ENCODE measurements around the gene MOBP. TPM values are rescaled to one million over a fixed set of nuclear protein-coding genes. Genes with fewer than 3 reads are reported as not detected.
"Not testable (repeated sequence)": the region's sequence is repeated elsewhere in the genome, so short reads cannot be mapped to it uniquely, and the experiment has no call there.

MOBP gene, protein sequence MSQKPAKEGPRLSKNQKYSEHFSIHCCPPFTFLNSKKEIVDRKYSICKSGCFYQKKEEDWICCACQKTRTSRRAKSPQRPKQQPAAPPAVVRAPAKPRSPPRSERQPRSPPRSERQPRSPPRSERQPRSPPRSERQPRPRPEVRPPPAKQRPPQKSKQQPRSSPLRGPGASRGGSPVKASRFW
- total RNA-seq (2014; rRNA removed; shearing (Covaris generic)), result not detected in 2 replicates

DNA sequence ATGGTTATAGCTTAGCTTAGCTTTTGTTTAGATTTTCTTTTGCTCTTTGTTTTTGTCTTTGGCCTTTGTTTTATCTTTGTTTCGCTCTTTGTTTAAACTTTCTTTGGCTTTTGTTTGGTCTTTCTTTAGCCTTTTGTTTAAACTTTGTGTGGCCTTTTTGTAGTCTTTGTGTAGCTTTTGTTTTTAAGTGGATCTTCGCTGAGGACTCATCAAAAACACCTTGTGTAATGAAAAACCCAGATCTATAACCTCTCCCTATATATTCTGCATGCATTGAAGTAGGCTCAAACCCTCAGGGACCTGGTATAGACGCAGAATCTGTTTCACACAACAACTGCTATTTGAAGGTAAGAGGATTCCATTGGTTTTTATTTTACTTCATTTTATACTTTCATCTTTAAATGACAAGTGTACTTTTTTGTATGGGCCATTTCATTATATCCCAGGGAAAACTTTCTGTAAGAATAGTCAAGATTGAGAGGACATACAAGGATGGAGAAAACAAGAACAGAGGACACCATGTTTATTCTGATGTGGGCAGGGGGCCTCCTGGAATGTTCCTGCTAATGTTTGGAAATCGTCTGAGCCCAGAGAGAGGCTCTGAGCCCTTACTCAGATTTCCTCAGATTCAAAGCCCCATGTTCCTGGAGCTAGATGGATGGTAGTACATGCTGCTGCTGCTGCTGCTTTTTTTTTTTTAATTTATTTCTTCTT, at the start of gene MOBP:
Gene MOBP, plus strand, starts transcription at position 287 of the 714 bp plus-strand sequence. CDS start 34,390 bp downstream, outside the sequence.
- in situ Hi-C loops (cut with HindIII; ENCODE audit: low sequenced_read_pairs), result no loop called here
- DNase-seq (ENCODE audit: low spot score), result no peak

DNA sequence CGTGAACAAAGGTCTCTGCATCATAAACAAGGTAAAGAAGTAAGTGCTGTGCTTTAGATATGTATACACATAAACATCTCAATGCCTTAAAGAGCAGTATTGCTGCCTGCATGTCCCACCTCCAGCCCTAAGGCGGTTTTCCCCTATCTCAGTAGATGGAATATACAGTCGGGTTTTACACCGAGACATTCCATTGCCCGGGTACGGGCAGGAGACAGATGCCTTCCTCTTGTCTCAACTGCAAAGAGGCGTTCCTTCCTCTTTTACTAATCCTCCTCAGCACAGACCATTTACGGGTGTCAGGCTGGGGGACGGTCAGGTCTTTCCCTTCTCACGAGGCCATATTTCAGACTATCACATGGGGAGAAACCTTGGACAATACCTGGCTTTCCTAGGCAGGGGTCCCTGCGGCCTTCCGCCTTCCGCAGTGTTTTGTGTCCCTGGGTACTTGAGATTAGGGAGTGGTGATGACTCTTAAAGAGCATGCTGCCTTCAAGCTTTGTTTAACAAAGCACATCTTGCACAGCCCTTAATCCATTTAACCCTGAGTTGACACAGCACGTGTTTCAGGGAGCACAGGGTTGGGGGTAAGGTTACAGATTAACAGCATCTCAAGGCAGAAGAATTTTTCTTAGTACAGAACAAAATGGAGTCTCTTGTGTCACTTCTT, 48.8 kb upstream of the MOBP start:
- DNase-seq (ENCODE audit: low spot score); in situ Hi-C loops (cut with HindIII; ENCODE audit: low sequenced_read_pairs): not testable (repeated sequence)

GRCh38 chr3:39419742-39420315, 47.7 kb upstream of the MOBP start:
- in situ Hi-C loops (cut with HindIII; ENCODE audit: low sequenced_read_pairs), result no loop called here
- no peak for DNase-seq (ENCODE audit: low spot score)

- in situ Hi-C loops (cut with HindIII; ENCODE audit: low sequenced_read_pairs), result no loop called here
- DNase-seq (ENCODE audit: low spot score), result no peak
These were observed 46.9 kb upstream of the MOBP start for GRCh38 chr3:39420543-39420942.

- DNase-seq (ENCODE audit: low spot score), result no peak
- in situ Hi-C loops (cut with HindIII; ENCODE audit: low sequenced_read_pairs), result no loop called here
These were observed 44.0 kb upstream of the MOBP start for GRCh38 chr3:39423436-39423970.

DNA sequence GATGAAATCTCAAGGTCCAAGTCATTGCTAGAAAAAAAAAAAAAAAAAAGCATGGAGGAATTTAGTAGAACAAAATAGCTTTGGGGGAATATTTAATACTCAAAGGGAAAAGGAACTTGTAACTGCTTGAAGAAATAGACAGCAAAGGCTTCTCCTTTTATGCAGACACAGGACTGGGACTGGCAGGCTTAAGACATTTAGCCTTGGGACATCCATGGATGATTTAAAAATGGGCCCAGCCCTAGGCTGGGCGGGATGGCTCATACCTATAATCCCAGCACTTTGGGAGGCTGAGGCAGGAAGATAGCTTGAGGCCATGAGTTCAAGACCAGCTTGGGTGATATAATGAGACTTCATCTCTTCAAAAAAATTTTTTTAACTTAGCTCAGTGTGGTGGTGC, 41.2 kb upstream of the MOBP start:
- DNase-seq (ENCODE audit: low spot score), result no peak
- in situ Hi-C loops (cut with HindIII; ENCODE audit: low sequenced_read_pairs), result no loop called here

- in situ Hi-C loops (cut with HindIII; ENCODE audit: low sequenced_read_pairs), result no loop called here
- no peak for DNase-seq (ENCODE audit: low spot score)
These were observed 40.0 kb upstream of the MOBP start for GRCh38 chr3:39427506-39427905.

GRCh38 chr3:39428745-39429201, 38.7 kb upstream of the MOBP start:
- no peak for DNase-seq (ENCODE audit: low spot score)
- in situ Hi-C loops (cut with HindIII; ENCODE audit: low sequenced_read_pairs), result no loop called here

- no peak for DNase-seq (ENCODE audit: low spot score)
- in situ Hi-C loops (cut with HindIII; ENCODE audit: low sequenced_read_pairs), result no loop called here
These were observed 38.0 kb upstream of the MOBP start for GRCh38 chr3:39429466-39429865.

DNA sequence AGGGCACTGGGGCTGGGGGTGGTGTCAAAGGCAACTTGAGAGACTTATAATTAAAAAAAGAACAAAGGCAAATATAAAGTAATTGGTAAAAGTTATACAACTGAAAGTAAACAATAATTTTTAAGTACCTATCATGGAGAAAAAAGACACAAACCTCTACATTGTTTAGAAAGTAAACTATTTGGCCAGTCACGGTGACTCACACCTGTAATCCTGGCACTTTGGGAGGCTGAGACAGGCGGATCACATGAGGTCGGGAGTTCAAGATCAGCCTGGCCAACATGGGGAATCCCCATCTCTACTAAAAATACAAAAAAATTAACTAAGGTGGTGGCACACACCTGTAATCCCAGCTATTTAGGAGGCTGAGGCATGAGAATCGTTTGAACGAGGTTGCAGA, 35.1 kb upstream of the MOBP start:
- DNase-seq (ENCODE audit: low spot score), result no peak
- in situ Hi-C loops (cut with HindIII; ENCODE audit: low sequenced_read_pairs), result no loop called here

DNA sequence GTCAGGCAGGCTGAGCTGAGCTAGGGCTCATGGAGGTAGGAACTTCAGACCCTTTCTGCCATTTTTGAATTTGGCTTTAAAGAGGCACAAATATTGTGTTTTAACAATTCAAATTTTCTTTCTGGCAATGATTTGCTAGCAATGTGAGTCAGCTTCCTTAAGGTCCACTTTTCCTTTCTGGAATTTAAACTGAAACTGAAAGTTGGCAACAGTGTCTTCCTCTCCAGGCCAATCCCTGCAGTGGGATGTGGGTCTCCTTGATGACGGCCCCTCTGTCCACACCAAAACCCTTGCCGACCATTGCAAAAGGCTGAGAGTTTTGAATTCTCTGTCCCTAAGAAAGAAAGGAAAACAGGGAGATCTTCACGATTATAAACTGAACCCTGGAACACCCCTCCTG, 33.8 kb upstream of the MOBP start:
- no peak for DNase-seq (ENCODE audit: low spot score)
- in situ Hi-C loops (cut with HindIII; ENCODE audit: low sequenced_read_pairs), result no loop called here

DNA sequence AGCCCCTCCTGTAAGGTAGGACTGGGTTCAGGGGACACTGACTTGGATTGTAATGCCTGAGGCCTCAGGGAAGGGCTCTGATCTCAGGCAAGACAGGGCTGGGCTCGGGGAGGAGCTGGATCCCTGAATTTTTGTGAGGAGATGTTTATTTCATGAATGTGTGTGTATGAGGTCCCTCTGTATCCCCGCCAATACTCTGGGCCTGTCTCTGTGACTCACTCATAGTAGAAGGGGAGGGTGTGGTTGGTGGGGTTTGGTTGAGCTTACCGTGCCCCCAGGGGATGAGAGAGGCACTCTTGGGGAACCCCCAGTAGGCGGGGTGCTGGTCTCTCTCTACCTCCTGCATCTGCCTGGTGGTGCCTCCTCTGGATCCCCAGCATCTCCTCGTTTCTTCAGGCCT, 32.9 kb upstream of the MOBP start:
- in situ Hi-C loops (cut with HindIII; ENCODE audit: low sequenced_read_pairs), result no loop called here
- no peak for DNase-seq (ENCODE audit: low spot score)

GRCh38 chr3:39435006-39435748, 32.3 kb upstream of the MOBP start:
- in situ Hi-C loops (cut with HindIII; ENCODE audit: low sequenced_read_pairs), result no loop called here
- no peak for DNase-seq (ENCODE audit: low spot score)

GRCh38 chr3:39438880-39439279, 28.6 kb upstream of the MOBP start:
- no peak for DNase-seq (ENCODE audit: low spot score)
- in situ Hi-C loops (cut with HindIII; ENCODE audit: low sequenced_read_pairs), result no loop called here

DNA sequence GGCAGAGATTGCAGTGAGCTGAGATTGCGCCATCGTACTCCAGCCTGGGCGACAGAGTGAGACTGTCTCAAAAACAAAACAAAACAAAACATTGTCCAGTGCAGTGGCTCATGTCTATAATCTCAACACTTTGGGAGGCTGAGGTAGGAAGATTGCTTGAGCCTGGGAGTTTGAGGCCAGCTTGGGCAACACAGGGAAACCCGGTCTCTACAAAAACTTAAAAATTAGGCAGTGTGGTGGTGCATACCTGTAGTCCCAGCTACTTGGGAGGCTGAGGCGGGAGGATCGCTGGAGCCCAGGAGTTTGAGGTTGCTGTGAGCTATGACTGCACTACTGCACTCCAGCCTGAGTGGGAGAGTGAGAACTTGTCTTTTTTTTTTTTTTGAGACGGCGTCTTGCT, 27.2 kb upstream of the MOBP start:
- in situ Hi-C loops (cut with HindIII; ENCODE audit: low sequenced_read_pairs), result no loop called here
- DNase-seq (ENCODE audit: low spot score), result no peak

GRCh38 chr3:39443530-39443929, 23.9 kb upstream of the MOBP start:
- DNase-seq (ENCODE audit: low spot score), result no peak

GRCh38 chr3:39445927-39446326, 21.6 kb upstream of the MOBP start:
- no peak for DNase-seq (ENCODE audit: low spot score)
- in situ Hi-C loops (cut with HindIII; ENCODE audit: low sequenced_read_pairs), result no loop called here

More at GRCh38 chr3:39443530-39443929, 23.9 kb upstream of the MOBP start:
- in situ Hi-C loops (cut with HindIII; ENCODE audit: low sequenced_read_pairs), result no loop called here

GRCh38 chr3:39446444-39446843, 21.0 kb upstream of the MOBP start:
- in situ Hi-C loops (cut with HindIII; ENCODE audit: low sequenced_read_pairs), result no loop called here
- DNase-seq (ENCODE audit: low spot score), result no peak
